ENCODE data around the gene ASIC4.

The ASIC4 gene

GRCh38 chr2:219512524-219513216 is 1.6 kb upstream of the ASIC4 start:
- H3K79me2 ChIP-seq (ENCODE audit: insufficient read depth, low read length): no peaks in the 10 kb centered on the region
- H3K36me3 ChIP-seq (ENCODE audit: low read length): no peaks in the 10 kb centered on the region
- H2AFZ ChIP-seq (ENCODE audit: low read depth, low read length, severe bottlenecking): no peak overlapping the region
- no peaks in the 10 kb centered on the region for H3F3A ChIP-seq (ENCODE audit: insufficient read depth)
- no peaks in the 10 kb centered on the region for H4K20me1 ChIP-seq (ENCODE audit: low read depth, low read length)
- no peaks in the 10 kb centered on the region for H3K9me2 ChIP-seq (replicated peaks; ENCODE audit: insufficient read depth, low read length)
- no peak overlapping the region for H3K9ac ChIP-seq (ENCODE audit: low read length)
- no peak overlapping the region for H3K4me3 ChIP-seq (ENCODE audit: insufficient read depth, low read length, poor library complexity, severe bottlenecking)
- no peak for TF ChIP-seq EZH2phosphoT487 (conservative IDR thresholded peaks at IDR 0.05; ENCODE audit: low read length)
- TF ChIP-seq CTCF (IDR thresholded peaks at IDR 0.05; ENCODE audit: insufficient read depth, low read length, poor library complexity, severe bottlenecking): no peak
- H3K4me2 ChIP-seq (ENCODE audit: low read depth, low read length, poor library complexity, severe bottlenecking): no peak overlapping the region
- no peaks in the 10 kb centered on the region for H3K27me3 ChIP-seq (ENCODE audit: low read length)
- no peak overlapping the region for H3K27ac ChIP-seq (ENCODE audit: low read depth, low read length)
- H3K9me3 ChIP-seq (ENCODE audit: insufficient read depth, low read length): no peaks in the 10 kb centered on the region

GRCh38 chr2:219513787-219514186 is 495 bp upstream of the ASIC4 start:
- Histone ChIP-seq H2AFZ (ENCODE audit: low read depth, low read length, severe bottlenecking) (no peak overlapping the region), H3K9me2 (replicated peaks; ENCODE audit: insufficient read depth, low read length) (no peaks in the 10 kb centered on the region), H3K4me2 (ENCODE audit: low read depth, low read length, poor library complexity, severe bottlenecking) (no peak overlapping the region), H3K36me3 (ENCODE audit: low read length) (no peaks in the 10 kb centered on the region), H3K27ac (ENCODE audit: low read depth, low read length) (no peak overlapping the region), H4K20me1 (ENCODE audit: low read depth, low read length) (no peaks in the 10 kb centered on the region), H3K79me2 (ENCODE audit: insufficient read depth, low read length) (no peaks in the 10 kb centered on the region), H3K27me3 (ENCODE audit: low read length) (no peaks in the 10 kb centered on the region), H3F3A (ENCODE audit: insufficient read depth) (no peaks in the 10 kb centered on the region), H3K9ac (ENCODE audit: low read length) (no peak overlapping the region), H3K4me3 (ENCODE audit: insufficient read depth, low read length, poor library complexity, severe bottlenecking) (no peak overlapping the region), H3K9me3 (ENCODE audit: insufficient read depth, low read length) (no peaks in the 10 kb centered on the region)
- TF ChIP-seq EZH2phosphoT487 (conservative IDR thresholded peaks at IDR 0.05; ENCODE audit: low read length): no peak
- TF ChIP-seq CTCF (IDR thresholded peaks at IDR 0.05; ENCODE audit: insufficient read depth, low read length, poor library complexity, severe bottlenecking): no peak

- Histone ChIP-seq H3K27ac (ENCODE audit: low read depth, low read length) (no peak overlapping the region), H3F3A (ENCODE audit: insufficient read depth) (no peaks in the 10 kb centered on the region), H2AFZ (ENCODE audit: low read depth, low read length, severe bottlenecking) (no peak overlapping the region), H3K4me2 (ENCODE audit: low read depth, low read length, poor library complexity, severe bottlenecking) (no peak overlapping the region), H3K79me2 (ENCODE audit: insufficient read depth, low read length) (no peaks in the 10 kb centered on the region), H3K27me3 (ENCODE audit: low read length) (no peaks in the 10 kb centered on the region), H3K9ac (ENCODE audit: low read length) (no peak overlapping the region), H4K20me1 (ENCODE audit: low read depth, low read length) (no peaks in the 10 kb centered on the region), H3K36me3 (ENCODE audit: low read length) (no peaks in the 10 kb centered on the region), H3K4me3 (ENCODE audit: insufficient read depth, low read length, poor library complexity, severe bottlenecking) (no peak overlapping the region), H3K9me2 (replicated peaks; ENCODE audit: insufficient read depth, low read length) (no peaks in the 10 kb centered on the region), H3K9me3 (ENCODE audit: insufficient read depth, low read length) (no peaks in the 10 kb centered on the region)
- TF ChIP-seq CTCF (IDR thresholded peaks at IDR 0.05; ENCODE audit: insufficient read depth, low read length, poor library complexity, severe bottlenecking) (no peak), EZH2phosphoT487 (conservative IDR thresholded peaks at IDR 0.05; ENCODE audit: low read length) (no peak)
Observed at GRCh38 chr2:219514836-219515235, 554 bp downstream of the ASIC4 start.
